SU-DHL-6 (cell line): ENCODE measurements around the gene VSIG8.

Source experiments
- CTCF ChIP-seq: fragments of 200-600 bp; sonication (generic); IDR thresholded peaks from one replicate; pipeline ENCODE4 v1.5.1; 2017; ENCODE audit warnings: antibody characterized with exemption, mild to moderate bottlenecking, low read length, moderate library complexity; ENCODE audit not compliant: insufficient read depth, poor library complexity, severe bottlenecking
- EZH2phosphoT487 ChIP-seq: fragments of 200-600 bp; sonication (generic), shearing (Covaris generic); conservative IDR thresholded peaks from 2 replicates; pipeline ENCODE4 v1.6.1; 2018; ENCODE audit warnings: mild to moderate bottlenecking, antibody characterized with exemption, low read length, moderate library complexity, mixed read lengths

GRCh38 chr1:159860456-159860855, 2.0 kb downstream of the VSIG8 start:
- TF ChIP-seq CTCF (no peak), EZH2phosphoT487 (no peak)
